Transverse colon (tissue), 4 donors: ENCODE measurements around the gene MFNG. TPM values are rescaled to one million over a fixed set of nuclear protein-coding genes. Genes with fewer than 3 reads are reported as not detected.

ENCODE experiments used
- DNase-seq: peaks from one replicate; pipeline ENCODE4 v3.0.0-alpha.2; 2019
- H3K27ac ChIP-seq, 4 donors: fragments of 200-600 bp; sonication (generic); 2 replicates each; pipeline ENCODE4 v1.5.1; 2016 to 2018; ENCODE audit warnings: inconsistent platforms in 4 of 4
- H3K27me3 ChIP-seq: fragments of 200-600 bp; sonication (generic); 2 replicates; pipeline ENCODE4 v1.5.1; 2017; ENCODE audit warnings: inconsistent platforms
- H3K36me3 ChIP-seq, 4 donors: fragments of 200-600 bp; sonication (generic); 2 replicates each; pipeline ENCODE4 v1.5.1; 2017 to 2019; ENCODE audit warnings: inconsistent platforms in 4 of 4
- H3K4me1 ChIP-seq, 4 donors: fragments of 200-600 bp; sonication (generic); 2 replicates each; pipeline ENCODE4 v1.5.1; 2017 to 2020; ENCODE audit warnings: inconsistent platforms in 4 of 4
- H3K4me3 ChIP-seq, 4 donors: fragments of 200-600 bp; sonication (generic); 1 replicate in 1 of 4; 2 replicates in 3 of 4; pipeline versions ENCODE4 v1.5.1 to v1.6.1; 2017 to 2019; ENCODE audit warnings: inconsistent platforms in 4 of 4
- H3K9me3 ChIP-seq, 2 donors: fragments of 200-600 bp; sonication (generic); 2 replicates each; pipeline ENCODE4 v1.5.1; 2017 to 2019; ENCODE audit warnings: inconsistent platforms in 2 of 2
- EP300 ChIP-seq: sonication (generic); formaldehyde crosslinking; IDR thresholded peaks from one replicate; pipeline ENCODE4 v1.6.1; 2017; ENCODE audit warnings: antibody characterized with exemption, low read depth
- POLR2A ChIP-seq: fragments of 450-650 bp; IDR thresholded peaks from one replicate; pipeline ENCODE4 v1.6.1; 2016; ENCODE audit warnings: antibody characterized with exemption, mild to moderate bottlenecking, moderate library complexity
- POLR2AphosphoS5 ChIP-seq, 3 donors: sonication (generic); formaldehyde crosslinking; IDR thresholded peaks; one replicate each; pipeline ENCODE4 v1.6.1; 2016; ENCODE audit warnings: antibody characterized with exemption in 3 of 3
- WGBS, 2 donors: methylation state at CpG; one replicate each; pipeline ENCODE4 v1.1.5; 2018; ENCODE audit warnings: low coverage in 1 of 2; 5-methylcytosine and 5-hydroxymethylcytosine counted together
- in situ Hi-C, 4 donors: fragments of 200-750 bp; cut with MboI; loops; one replicate each; pipeline versions ENCODE4 v1.15.0 to v1.15.1; 2017; ENCODE audit warnings: low sequenced_read_pairs in 3 of 4, low pct_ligation_motif_present in 1 of 4, low pct_unique_long_range_greater_than_20kb in 1 of 4
- intact Hi-C: fragments of 100-400 bp; cut with DNase I; formaldehyde crosslinking; loops from one replicate; pipeline ENCODE4 v1.15.1; 2023; ENCODE audit warnings: low total_unique reads
- total RNA-seq, 4 donors: library from RNA; depleted of rRNA; stranded (reverse); fragments of >200 nt; gene quantifications; one replicate each; pipeline ENCODE4 v1.1.0, GENCODE V29; 2016
- TF ChIP-seq, protein P1 (sequence below), 5 experiments: fragments of 200-600 bp in 3 of 5; fragments of 450-650 bp in 2 of 5; sonication (generic) in 3 of 5; IDR thresholded peaks; 1 replicate in 2 of 5; 2 replicates in 3 of 5; pipeline ENCODE4 v1.5.1; 2016 to 2017; ENCODE audit warnings: antibody characterized with exemption in 5 of 5, inconsistent platforms in 3 of 5, mild to moderate bottlenecking in 2 of 5, moderate library complexity in 1 of 5

The MFNG gene
- total RNA-seq, 4 donors from 2014 or later: 2.8 to 26.4 (median 15.7) TPM

DNA sequence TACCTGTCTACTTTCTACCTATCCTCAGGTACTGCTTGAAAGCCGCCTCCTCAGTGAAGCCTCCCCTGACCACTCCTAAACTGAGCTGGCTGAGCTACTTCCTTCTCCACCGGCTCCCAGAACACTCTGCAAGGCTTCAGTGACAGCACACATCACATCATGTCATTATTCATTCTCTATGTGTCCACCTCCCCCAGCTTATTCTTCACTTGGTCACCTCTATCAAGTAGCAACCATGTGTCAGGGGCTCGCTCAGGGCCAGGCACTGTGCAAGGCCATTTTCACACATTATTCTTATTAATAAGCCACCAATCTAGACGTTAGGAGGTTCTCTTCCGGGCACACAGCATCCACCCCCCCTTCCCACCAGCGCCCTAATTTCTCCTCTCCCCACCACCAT lies 55.2 kb downstream of the MFNG start:
- Histone ChIP-seq H3K9me3 (no peaks in the 10 kb centered on the region), H3K4me1 (peaks cover 0 to 9% (median 6%) of the 10 kb centered on the region in 4 donors), H3K36me3 (no peaks in the 10 kb centered on the region), H3K27me3 (peaks cover 94% of the 10 kb centered on the region), H3K4me3 (no peak overlapping the region), H3K27ac (no peak overlapping the region)
- intact Hi-C loops (no loop called here), in situ Hi-C loops (loop anchor here in 2 of 4 donors (10.0 kb wide), 2 partner anchors 106 to 116 kb away; no protein-coding TSS in a partner anchor)
- DNase-seq: no peak
- TF ChIP-seq POLR2AphosphoS5 (IDR thresholded peaks at IDR 0.05) (no peak), EP300 (no peak), POLR2A (no peak)
- TF ChIP-seq, protein P1, sequence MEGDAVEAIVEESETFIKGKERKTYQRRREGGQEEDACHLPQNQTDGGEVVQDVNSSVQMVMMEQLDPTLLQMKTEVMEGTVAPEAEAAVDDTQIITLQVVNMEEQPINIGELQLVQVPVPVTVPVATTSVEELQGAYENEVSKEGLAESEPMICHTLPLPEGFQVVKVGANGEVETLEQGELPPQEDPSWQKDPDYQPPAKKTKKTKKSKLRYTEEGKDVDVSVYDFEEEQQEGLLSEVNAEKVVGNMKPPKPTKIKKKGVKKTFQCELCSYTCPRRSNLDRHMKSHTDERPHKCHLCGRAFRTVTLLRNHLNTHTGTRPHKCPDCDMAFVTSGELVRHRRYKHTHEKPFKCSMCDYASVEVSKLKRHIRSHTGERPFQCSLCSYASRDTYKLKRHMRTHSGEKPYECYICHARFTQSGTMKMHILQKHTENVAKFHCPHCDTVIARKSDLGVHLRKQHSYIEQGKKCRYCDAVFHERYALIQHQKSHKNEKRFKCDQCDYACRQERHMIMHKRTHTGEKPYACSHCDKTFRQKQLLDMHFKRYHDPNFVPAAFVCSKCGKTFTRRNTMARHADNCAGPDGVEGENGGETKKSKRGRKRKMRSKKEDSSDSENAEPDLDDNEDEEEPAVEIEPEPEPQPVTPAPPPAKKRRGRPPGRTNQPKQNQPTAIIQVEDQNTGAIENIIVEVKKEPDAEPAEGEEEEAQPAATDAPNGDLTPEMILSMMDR (IDR thresholded peaks at IDR 0.05): no peak
- 69 to 79% methylated on average over 2 to 6 of the region's 6 CpGs for WGBS, 2 donors

DNA sequence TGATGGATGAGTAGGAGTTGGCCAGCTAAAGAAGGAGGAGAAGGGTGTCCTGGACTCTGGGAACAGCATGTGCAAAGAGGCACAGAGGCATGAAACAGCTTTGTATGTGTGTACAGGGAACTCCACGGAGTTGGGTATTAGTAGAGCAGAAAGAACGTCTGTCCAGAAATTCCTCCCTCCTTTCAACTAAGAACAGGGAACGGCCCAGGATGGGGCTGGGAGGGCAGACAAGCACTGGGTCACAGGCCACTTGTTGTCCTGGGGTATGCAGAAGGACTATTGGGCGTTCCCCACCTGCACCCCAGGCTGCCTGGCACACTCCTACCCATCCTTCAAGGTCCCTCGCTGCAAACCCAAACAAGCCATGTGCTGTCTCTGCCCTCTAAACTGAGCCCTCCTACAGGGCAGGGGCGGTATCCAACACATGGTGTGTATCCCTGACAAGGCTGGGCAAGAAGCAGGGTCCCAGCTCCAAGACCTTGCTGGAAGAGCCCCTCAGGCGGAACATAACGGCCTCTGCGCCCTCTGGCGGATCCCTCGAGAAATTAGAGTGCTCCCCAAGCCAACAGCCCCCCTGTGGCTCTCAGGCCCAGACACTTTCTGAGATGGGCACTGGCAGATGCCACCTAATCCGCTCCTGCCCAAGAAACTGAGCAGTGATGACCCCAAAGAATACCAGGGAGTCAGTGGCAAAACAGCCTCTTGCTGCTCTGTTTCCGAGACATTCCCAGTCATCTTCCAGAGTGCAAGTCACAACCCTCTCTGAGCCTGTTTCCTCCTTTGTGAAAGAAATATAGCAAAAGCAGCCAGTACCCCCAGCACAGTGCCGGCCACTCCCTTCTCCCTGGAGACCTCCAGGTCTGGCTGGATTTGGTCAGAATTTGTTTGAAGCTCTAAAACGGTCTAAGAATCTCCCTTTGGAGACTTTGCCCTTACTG lies 57.3 kb downstream of the MFNG start:
- WGBS, 2 donors: 17 to 18% methylated on average over 1 to 15 of the region's 15 CpGs
- TF ChIP-seq POLR2A: no peak
- TF ChIP-seq, protein P1 (IDR thresholded peaks at IDR 0.05): peak; percentile 50 to 77 (median 58)
- intact Hi-C loops: no loop called here

DNA sequence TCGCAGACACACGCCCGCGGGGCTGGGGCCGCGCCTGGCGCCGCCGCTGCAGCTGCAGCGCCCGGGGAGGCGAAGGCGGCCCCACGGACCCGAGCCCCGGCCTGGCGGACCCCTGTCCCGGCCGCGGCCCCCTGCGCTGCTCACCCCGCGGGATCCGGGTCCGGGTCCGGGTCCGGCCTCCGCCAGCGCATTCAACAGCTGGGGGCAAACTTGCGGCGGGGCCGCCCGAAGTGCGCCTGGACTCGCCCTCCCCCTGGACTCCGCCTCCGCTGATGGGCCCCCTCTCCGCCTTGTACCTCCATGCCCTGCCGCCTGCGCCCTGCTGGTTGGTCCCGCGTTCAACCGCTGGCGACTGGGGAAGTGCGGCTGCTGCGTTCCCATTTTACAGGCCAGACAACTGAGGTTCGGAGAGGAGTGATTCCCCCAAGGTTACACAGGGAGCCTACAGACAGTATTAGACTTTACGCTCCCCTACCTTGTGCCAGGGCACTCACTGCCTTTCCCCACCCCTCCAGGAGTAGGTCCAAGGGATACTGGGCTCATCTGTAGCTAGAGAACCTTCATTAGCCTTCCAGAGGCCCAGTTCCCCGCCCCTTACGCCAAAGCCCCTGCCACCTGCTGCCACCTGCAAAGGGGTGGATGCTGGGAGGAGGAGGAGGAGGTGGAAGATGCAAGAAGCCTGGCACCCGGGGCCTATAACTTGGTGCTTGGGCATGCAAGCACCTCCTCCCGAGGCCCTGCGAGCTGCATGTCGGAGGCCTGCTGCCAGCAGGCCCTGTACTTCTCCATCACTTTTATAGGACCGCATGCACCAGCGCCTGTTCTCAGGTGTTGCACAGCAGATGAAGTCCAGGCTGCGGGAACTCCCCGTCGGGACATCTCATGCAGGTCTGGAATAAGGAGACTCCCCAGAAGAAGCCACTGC lies 58.2 kb downstream of the MFNG start:
- no peak for TF ChIP-seq POLR2AphosphoS5 (IDR thresholded peaks at IDR 0.05)
- TF ChIP-seq, protein P1 (IDR thresholded peaks at IDR 0.05): no peak
- no peak for TF ChIP-seq POLR2A
- TF ChIP-seq EP300: no peak
- H3K36me3 ChIP-seq: no peaks in the 10 kb centered on the region
- H3K27ac ChIP-seq: no peak overlapping the region
- H3K4me1 ChIP-seq: peaks cover 0 to 9% (median 6%) of the 10 kb centered on the region in 4 donors
- WGBS, 2 donors: 47 to 60% methylated on average over 1 to 15 of the region's 59 CpGs
- peaks cover 99% of the 10 kb centered on the region for H3K27me3 ChIP-seq
- intact Hi-C loops: no loop called here
- no peak for DNase-seq
- peak overlapping the region in 3 of 4 donors; percentile 13 to 46 (median 34) for H3K4me3 ChIP-seq
- H3K9me3 ChIP-seq: no peaks in the 10 kb centered on the region
- in situ Hi-C loops: no loop called here

More for the DNA sequence above, 57.3 kb downstream of the MFNG start:
- peak; percentile 45 for DNase-seq
- H3K9me3 ChIP-seq: no peaks in the 10 kb centered on the region
- H3K4me3 ChIP-seq: no peak overlapping the region
- in situ Hi-C loops: no loop called here
- peaks cover 99% of the 10 kb centered on the region for H3K27me3 ChIP-seq
- peaks cover 0 to 9% (median 6%) of the 10 kb centered on the region in 4 donors for H3K4me1 ChIP-seq
- H3K27ac ChIP-seq: no peak overlapping the region
- no peaks in the 10 kb centered on the region for H3K36me3 ChIP-seq
